ENCODE measurements around the gene KCTD14.

- TF ChIP-seq CTCF (IDR thresholded peaks at IDR 0.05), result no peak
- TF ChIP-seq EP300 (IDR thresholded peaks at IDR 0.05), result no peak
- TF ChIP-seq POLR2A (IDR thresholded peaks at IDR 0.05), result no peak
Observed at GRCh38 chr11:78038697-78039313, 15.7 kb upstream of the KCTD14 start.
